HEK293 (cell line): ENCODE measurements around the gene ICOS.

Experiments
- CTCF ChIA-PET: fragments of 350-600 bp; formaldehyde crosslinking; extraction: SDS; loops from one replicate; lab custom pipeline; 2021; ENCODE audit warnings: antibody characterized with exemption; lab: Yijun Ruan, JAX
- POLR2A ChIA-PET: fragments of 300-600 bp; formaldehyde crosslinking; extraction: SDS; loops from one replicate; lab custom pipeline; 2020; ENCODE audit warnings: antibody characterized with exemption, inconsistent platforms; lab: Yijun Ruan, JAX
- H3K27ac ChIP-seq: fragments of 200-500 bp; sonication (Bioruptor generic); 2 replicates; pipeline ENCODE4 v1.5.1; 2014; ENCODE audit warnings: low read depth, low read length, control low read depth, inconsistent platforms; ENCODE audit errors: extremely low read depth
- H3K36me3 ChIP-seq, 2 experiments: fragments of 200-500 bp in 1 of 2; sonication (Bioruptor generic) in 1 of 2; 1 replicate in 1 of 2; 2 replicates in 1 of 2; pipeline ENCODE4 v1.5.1; 2014 to 2017; ENCODE audit warnings: inconsistent platforms in 2 of 2, low read length in 2 of 2; ENCODE audit not compliant: control insufficient read depth in 2 of 2, insufficient read depth in 1 of 2
- H3K4me1 ChIP-seq: fragments of 200-500 bp; sonication (Bioruptor generic); 2 replicates; pipeline ENCODE4 v1.5.1; 2014; ENCODE audit warnings: mild to moderate bottlenecking, low read length, inconsistent platforms; ENCODE audit not compliant: control insufficient read depth, insufficient read depth
- H3K4me3 ChIP-seq: 2 replicates; pipeline ENCODE4 v1.5.1; 2011; ENCODE audit warnings: low read depth, mild to moderate bottlenecking, control low read depth, low read length, moderate library complexity
- H3K9me3 ChIP-seq: fragments of 200-500 bp; sonication (Bioruptor generic); 2 replicates; pipeline ENCODE4 v1.5.1; 2014; ENCODE audit warnings: low read depth, low read length, inconsistent platforms; ENCODE audit not compliant: control insufficient read depth, insufficient read depth
- BCL6B ChIP-seq: fragments of 450-650 bp; formaldehyde crosslinking; IDR thresholded peaks from 2 replicates; pipeline ENCODE4 v1.5.1; 2017; ENCODE audit warnings: missing biosample characterization, missing genetic modification characterization
- GLI4 ChIP-seq: fragments of 450-650 bp; formaldehyde crosslinking; IDR thresholded peaks from 2 replicates; pipeline ENCODE4 v1.5.1; 2016; ENCODE audit warnings: missing biosample characterization, missing genetic modification characterization
- MZF1 ChIP-seq: fragments of 450-650 bp; formaldehyde crosslinking; IDR thresholded peaks from 2 replicates; pipeline ENCODE4 v1.5.1; 2017; ENCODE audit warnings: missing biosample characterization, missing genetic modification characterization, borderline replicate concordance
- SP7 ChIP-seq: fragments of 450-650 bp; formaldehyde crosslinking; IDR thresholded peaks from 2 replicates; pipeline ENCODE4 v1.5.1; 2016; ENCODE audit warnings: missing biosample characterization, missing genetic modification characterization
- TRIM28 ChIP-seq: IDR thresholded peaks from 2 replicates; pipeline ENCODE4 v1.6.1; 2011; ENCODE audit warnings: low read length, control low read depth, borderline replicate concordance
- ZBTB1 ChIP-seq: fragments of 450-650 bp; formaldehyde crosslinking; IDR thresholded peaks from 2 replicates; pipeline ENCODE4 v1.5.1; 2016; ENCODE audit warnings: missing biosample characterization, missing genetic modification characterization
- ZNF138 ChIP-seq: fragments of 450-650 bp; formaldehyde crosslinking; IDR thresholded peaks from 2 replicates; pipeline ENCODE4 v1.5.1; 2016; ENCODE audit warnings: missing biosample characterization, missing genetic modification characterization, borderline replicate concordance
- ZNF140 ChIP-seq: fragments of 450-650 bp; formaldehyde crosslinking; IDR thresholded peaks from 2 replicates; pipeline ENCODE4 v1.5.1; 2016; ENCODE audit warnings: missing biosample characterization, missing genetic modification characterization
- ZNF157 ChIP-seq: fragments of 450-650 bp; formaldehyde crosslinking; IDR thresholded peaks from 2 replicates; pipeline ENCODE4 v1.5.1; 2016; ENCODE audit warnings: missing biosample characterization, missing genetic modification characterization
- ZNF16 ChIP-seq: fragments of 450-650 bp; formaldehyde crosslinking; IDR thresholded peaks from 2 replicates; pipeline ENCODE4 v1.5.1; 2016; ENCODE audit warnings: low read depth, missing biosample characterization, missing genetic modification characterization
- ZNF174 ChIP-seq: fragments of 450-650 bp; formaldehyde crosslinking; IDR thresholded peaks from 2 replicates; pipeline ENCODE4 v1.5.0; 2017; ENCODE audit warnings: missing biosample characterization, mild to moderate bottlenecking, missing genetic modification characterization
- ZNF211 ChIP-seq: fragments of 450-650 bp; formaldehyde crosslinking; IDR thresholded peaks from 2 replicates; pipeline ENCODE4 v1.5.1; 2016; ENCODE audit warnings: low read depth, missing biosample characterization, missing genetic modification characterization
- ZNF223 ChIP-seq: fragments of 450-650 bp; formaldehyde crosslinking; IDR thresholded peaks from 2 replicates; pipeline ENCODE4 v1.5.1; 2016; ENCODE audit warnings: missing biosample characterization, missing genetic modification characterization
- ZNF292 ChIP-seq: fragments of 450-650 bp; formaldehyde crosslinking; IDR thresholded peaks from 2 replicates; pipeline ENCODE4 v1.5.1; 2016; ENCODE audit warnings: low read depth, missing biosample characterization, missing genetic modification characterization, borderline replicate concordance
- ZNF341 ChIP-seq: fragments of 450-650 bp; formaldehyde crosslinking; IDR thresholded peaks from 2 replicates; pipeline ENCODE4; 2016; ENCODE audit warnings: low read depth, missing biosample characterization, missing genetic modification characterization
- ZNF404 ChIP-seq: fragments of 450-650 bp; formaldehyde crosslinking; IDR thresholded peaks from 2 replicates; pipeline ENCODE4 v1.5.1; 2017; ENCODE audit warnings: missing biosample characterization, missing genetic modification characterization
- ZNF548 ChIP-seq: fragments of 450-650 bp; formaldehyde crosslinking; IDR thresholded peaks from 2 replicates; pipeline ENCODE4 v1.5.1; 2016; ENCODE audit warnings: missing biosample characterization, missing genetic modification characterization
- ZNF555 ChIP-seq: fragments of 450-650 bp; formaldehyde crosslinking; conservative IDR thresholded peaks from 2 replicates; pipeline ENCODE4 v1.5.1; 2017; ENCODE audit warnings: missing biosample characterization, mild to moderate bottlenecking, missing genetic modification characterization, inconsistent platforms
- ZNF600 ChIP-seq: fragments of 450-650 bp; formaldehyde crosslinking; IDR thresholded peaks from 2 replicates; pipeline ENCODE4 v1.5.1; 2016; ENCODE audit warnings: missing biosample characterization, missing genetic modification characterization
- ZNF629 ChIP-seq: fragments of 450-650 bp; formaldehyde crosslinking; IDR thresholded peaks from 2 replicates; pipeline ENCODE4 v1.5.1; 2017; ENCODE audit warnings: missing biosample characterization, missing genetic modification characterization
- ZNF677 ChIP-seq: fragments of 450-650 bp; IDR thresholded peaks from 2 replicates; pipeline ENCODE4 v1.5.0; 2018; ENCODE audit warnings: missing biosample characterization, mild to moderate bottlenecking, missing genetic modification characterization, moderate library complexity
- ZNF704 ChIP-seq: fragments of 450-650 bp; formaldehyde crosslinking; IDR thresholded peaks from 2 replicates; pipeline ENCODE4 v1.5.1; 2016; ENCODE audit warnings: missing biosample characterization, missing genetic modification characterization
- ZNF785 ChIP-seq: fragments of 450-650 bp; formaldehyde crosslinking; IDR thresholded peaks from 2 replicates; pipeline ENCODE4 v1.5.1; 2016; ENCODE audit warnings: missing biosample characterization, missing genetic modification characterization
- ZNF837 ChIP-seq: fragments of 450-650 bp; formaldehyde crosslinking; IDR thresholded peaks from 2 replicates; pipeline ENCODE4 v1.5.1; 2016; ENCODE audit warnings: missing biosample characterization, missing genetic modification characterization

The ICOS gene

GRCh38 chr2:203993011-203993410 is 56.4 kb downstream of the ICOS start:
- Histone ChIP-seq H3K27ac (no peak overlapping the region), H3K4me1 (no peaks in the 10 kb centered on the region), H3K4me3 (no peak overlapping the region), H3K9me3 (no peaks in the 10 kb centered on the region), H3K36me3 (no peaks in the 10 kb centered on the region)
- TF ChIP-seq ZNF174 (tag by site-specific recombination), result no peak
- TF ChIP-seq ZNF211, result no peak
- no peak for TF ChIP-seq ZNF140 (tag by site-specific recombination)
- no peak for TF ChIP-seq ZBTB1 (tag by site-specific recombination)
- no peak for TF ChIP-seq ZNF404 (tag by site-specific recombination)
- TF ChIP-seq ZNF785 (tag by site-specific recombination), result no peak
- no peak for TF ChIP-seq ZNF555 (tag by site-specific recombination)
- TF ChIP-seq BCL6B (tag by site-specific recombination), result no peak
- TF ChIP-seq ZNF600 (tag by site-specific recombination), result no peak
- TF ChIP-seq ZNF837 (tag by site-specific recombination), result no peak
- no peak for TF ChIP-seq ZNF157
- no peak for TF ChIP-seq ZNF677 (tag by site-specific recombination)
- TF ChIP-seq ZNF223, result no peak
- no peak for TF ChIP-seq ZNF16 (tag by site-specific recombination)
- no peak for TF ChIP-seq ZNF138
- TF ChIP-seq ZNF548 (tag by site-specific recombination), result no peak
- no peak for TF ChIP-seq SP7 (tag by site-specific recombination)
- CTCF ChIA-PET, result interaction anchor here (0.7 kb wide), 1 partner anchor 800 kb away, joined by 4 read pairs; no protein-coding TSS in a partner anchor
- POLR2A ChIA-PET, result no interaction called here

GRCh38 chr2:203993560-203993959 is 57.0 kb downstream of the ICOS start:
- POLR2A ChIA-PET, result no interaction called here
- Histone ChIP-seq H3K27ac (no peak overlapping the region), H3K4me3 (no peak overlapping the region), H3K9me3 (no peaks in the 10 kb centered on the region), H3K36me3 (no peaks in the 10 kb centered on the region), H3K4me1 (0 out of 2 replicates have a peak, but pooled peaks cover 3% of the 10 kb centered on the region)
- CTCF ChIA-PET, result interaction anchor here (0.7 to 0.9 kb wide), 2 partner anchors 32 to 799 kb away, joined by 3 to 4 read pairs; no protein-coding TSS in a partner anchor
- TF ChIP-seq ZNF341 (tag by site-specific recombination) (no peak), TRIM28 (no peak), ZNF629 (no peak), ZNF292 (tag by site-specific recombination) (no peak), GLI4 (tag by site-specific recombination) (no peak)

GRCh38 chr2:203994735-203995134 is 58.2 kb downstream of the ICOS start:
- H3K36me3 ChIP-seq, result no peaks in the 10 kb centered on the region
- TF ChIP-seq ZNF704 (tag by site-specific recombination), result no peak
- TF ChIP-seq MZF1, result no peak
- CTCF ChIA-PET, result no interaction called here

More at GRCh38 chr2:203994735-203995134, 58.2 kb downstream of the ICOS start:
- 0 out of 2 replicates have a peak, but pooled peaks cover 3% of the 10 kb centered on the region for H3K4me1 ChIP-seq
- H3K27ac ChIP-seq, result no peak overlapping the region
- no peak overlapping the region for H3K4me3 ChIP-seq
- POLR2A ChIA-PET, result no interaction called here
- no peaks in the 10 kb centered on the region for H3K9me3 ChIP-seq
